ENCODE results near the gene STARD3. TPM values are rescaled to one million over a fixed set of nuclear protein-coding genes. Genes with fewer than 3 reads are reported as not detected.

STARD3 gene
- total RNA-seq, 1 experiment from 2014 or later: 55.5 TPM

DNA sequence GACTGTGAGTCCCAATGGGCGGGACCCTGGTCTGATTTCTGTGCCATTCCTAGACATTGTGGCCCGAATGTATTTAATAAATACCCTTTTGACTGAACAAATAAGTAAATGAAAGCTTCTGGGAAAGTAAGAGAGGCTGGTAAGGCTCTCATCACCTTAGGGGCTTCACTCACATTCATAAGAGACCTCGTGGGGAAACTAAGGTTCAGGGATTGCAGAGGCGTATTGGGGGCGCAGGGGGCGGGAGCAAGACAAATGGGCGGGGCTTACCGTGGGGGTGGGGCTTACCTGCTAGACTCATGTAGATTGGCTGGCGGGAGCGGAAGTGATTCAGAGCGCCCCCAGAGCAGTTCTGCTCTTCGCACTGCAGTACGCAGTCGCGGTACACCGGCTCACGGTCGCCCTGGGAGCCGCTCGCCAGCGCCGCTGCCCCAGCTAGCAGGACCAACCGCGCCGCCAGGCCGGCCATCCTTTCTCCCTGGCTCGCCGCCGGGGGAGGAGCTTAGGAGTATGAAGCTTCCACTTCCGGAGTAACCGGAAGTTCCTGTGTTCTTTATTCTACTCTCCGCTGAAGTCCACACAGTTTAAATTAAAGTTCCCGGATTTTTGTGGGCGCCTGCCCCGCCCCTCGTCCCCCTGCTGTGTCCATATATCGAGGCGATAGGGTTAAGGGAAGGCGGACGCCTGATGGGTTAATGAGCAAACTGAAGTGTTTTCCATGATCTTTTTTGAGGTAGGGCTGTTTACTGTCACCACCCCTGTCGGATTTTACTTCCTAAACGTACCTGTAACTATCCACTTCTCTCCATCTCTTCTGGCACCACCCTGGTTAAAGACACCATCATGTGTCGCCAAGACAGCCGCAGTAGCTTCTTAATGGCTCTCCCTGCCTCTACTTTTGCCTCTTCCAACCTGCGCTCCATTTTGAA lies 50.9 kb downstream of the STARD3 start, which contains the start of gene PGAP3:
TSS of gene PGAP3 (minus strand) at position 512 of the 929 bp plus-strand sequence. CDS start at position 469, 43 bp downstream.
- H3K36me3 ChIP-seq (ENCODE audit: control insufficient read depth, insufficient read depth, low read length): no peaks in the 10 kb centered on the region
- peak within 1 kb of the TSS; percentile 80 for H3K4me3 Mint-ChIP-seq (ENCODE audit: unreplicated experiment)
- no peaks in the 10 kb centered on the region for H3K27me3 Mint-ChIP-seq (ENCODE audit: insufficient read depth, unreplicated experiment)
- peak within 1 kb of the TSS; percentile 74 for H3K4me3 ChIP-seq (ENCODE audit: low read depth, low read length)
- CTCF ChIA-PET: interaction anchor here (0.6 to 2.4 kb wide), 17 partner anchors 12 to 127 kb away, joined by 3 to 22 read pairs (median 4); partner anchors contain the start of genes ERBB2, MIEN1 and PNMT
- no peaks in the 10 kb centered on the region for H3K9me3 Mint-ChIP-seq (ENCODE audit: unreplicated experiment)
- no peaks in the 10 kb centered on the region for H3K27me3 ChIP-seq (replicated peaks; ENCODE audit: control insufficient read depth, insufficient read depth, low read length)
- peak within 1 kb of the TSS; percentile 73 for H3K27ac Mint-ChIP-seq (ENCODE audit: unreplicated experiment)
- TSS peak; percentile 93 for BruUV-seq (replicated peaks)
- H3K36me3 Mint-ChIP-seq (ENCODE audit: insufficient read depth, unreplicated experiment): peaks cover 8% of the 10 kb centered on the region
- H3K4me1 Mint-ChIP-seq (ENCODE audit: low read depth, unreplicated experiment): peaks cover 11% of the 10 kb centered on the region
- peaks cover 20% of the 10 kb centered on the region for H3K4me1 ChIP-seq
- intact Hi-C loops (cut with micrococcal nuclease; ENCODE audit: unreplicated experiment): loop anchor here (1.0 to 2.0 kb wide), 3 partner anchors 7 to 43 kb away; partner anchors contain the start of gene MIEN1
- POLR2A ChIA-PET: interaction anchor here (0.7 to 3.0 kb wide), 6 partner anchors 12 to 240 kb away, joined by 3 to 32 read pairs (median 6); partner anchors contain the start of genes ERBB2, LRRC3C, MIEN1 and ORMDL3
- TF ChIP-seq, protein P1, sequence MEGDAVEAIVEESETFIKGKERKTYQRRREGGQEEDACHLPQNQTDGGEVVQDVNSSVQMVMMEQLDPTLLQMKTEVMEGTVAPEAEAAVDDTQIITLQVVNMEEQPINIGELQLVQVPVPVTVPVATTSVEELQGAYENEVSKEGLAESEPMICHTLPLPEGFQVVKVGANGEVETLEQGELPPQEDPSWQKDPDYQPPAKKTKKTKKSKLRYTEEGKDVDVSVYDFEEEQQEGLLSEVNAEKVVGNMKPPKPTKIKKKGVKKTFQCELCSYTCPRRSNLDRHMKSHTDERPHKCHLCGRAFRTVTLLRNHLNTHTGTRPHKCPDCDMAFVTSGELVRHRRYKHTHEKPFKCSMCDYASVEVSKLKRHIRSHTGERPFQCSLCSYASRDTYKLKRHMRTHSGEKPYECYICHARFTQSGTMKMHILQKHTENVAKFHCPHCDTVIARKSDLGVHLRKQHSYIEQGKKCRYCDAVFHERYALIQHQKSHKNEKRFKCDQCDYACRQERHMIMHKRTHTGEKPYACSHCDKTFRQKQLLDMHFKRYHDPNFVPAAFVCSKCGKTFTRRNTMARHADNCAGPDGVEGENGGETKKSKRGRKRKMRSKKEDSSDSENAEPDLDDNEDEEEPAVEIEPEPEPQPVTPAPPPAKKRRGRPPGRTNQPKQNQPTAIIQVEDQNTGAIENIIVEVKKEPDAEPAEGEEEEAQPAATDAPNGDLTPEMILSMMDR (IDR thresholded peaks at IDR 0.05; ENCODE audit: insufficient read depth in 1 of 2, low read depth in 1 of 2, low read length in 1 of 2, severe bottlenecking in 1 of 2, unreplicated experiment in 1 of 2): no peak
- no peaks in the 10 kb centered on the region for H3K9me3 ChIP-seq
- DNase-seq: peak; percentile 95 to 96

DNA sequence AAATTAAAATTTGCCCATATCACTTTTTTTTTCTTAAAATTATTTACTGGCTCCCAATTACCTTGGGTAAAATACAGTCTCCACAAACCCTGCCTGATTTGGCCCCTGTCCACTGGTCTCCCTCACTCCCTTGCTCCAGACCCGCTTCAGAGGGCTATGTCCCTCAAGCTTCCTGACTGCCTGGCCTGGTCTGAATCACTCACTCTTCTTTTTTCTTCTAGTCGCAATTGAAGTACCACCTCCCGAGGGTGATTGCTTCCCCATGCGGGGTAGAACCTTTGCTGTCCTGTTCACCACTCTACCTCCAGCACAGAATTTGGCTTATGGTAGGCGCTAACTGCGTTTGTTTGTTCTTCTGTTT lies 51.5 kb downstream of the STARD3 start:
- H3K4me1 Mint-ChIP-seq (ENCODE audit: low read depth, unreplicated experiment): peaks cover 11% of the 10 kb centered on the region
- POLR2A ChIA-PET: interaction anchor here (0.7 to 3.0 kb wide), 5 partner anchors 11 to 239 kb away, joined by 3 to 32 read pairs (median 7); partner anchors contain the start of genes ERBB2, LRRC3C, MIEN1 and ORMDL3
- no peaks in the 10 kb centered on the region for H3K27me3 ChIP-seq (replicated peaks; ENCODE audit: control insufficient read depth, insufficient read depth, low read length)
- BruUV-seq (replicated peaks): no TSS peak
- peak overlapping the region; percentile 80 for H3K4me3 Mint-ChIP-seq (ENCODE audit: unreplicated experiment)
- DNase-seq: no peak
- no peaks in the 10 kb centered on the region for H3K36me3 ChIP-seq (ENCODE audit: control insufficient read depth, insufficient read depth, low read length)
- intact Hi-C loops (cut with micrococcal nuclease; ENCODE audit: unreplicated experiment): loop anchor here (1.0 to 2.0 kb wide), 2 partner anchors 11 to 42 kb away; partner anchors contain the start of gene MIEN1
- TF ChIP-seq, protein P1 (IDR thresholded peaks at IDR 0.05; ENCODE audit: insufficient read depth in 1 of 2, low read depth in 1 of 2, low read length in 1 of 2, severe bottlenecking in 1 of 2, unreplicated experiment in 1 of 2): no peak
- peaks cover 8% of the 10 kb centered on the region for H3K36me3 Mint-ChIP-seq (ENCODE audit: insufficient read depth, unreplicated experiment)
- peak overlapping the region; percentile 74 for H3K4me3 ChIP-seq (ENCODE audit: low read depth, low read length)
- H3K9me3 Mint-ChIP-seq (ENCODE audit: unreplicated experiment): no peaks in the 10 kb centered on the region
- CTCF ChIA-PET: interaction anchor here (0.6 to 2.4 kb wide), 13 partner anchors 12 to 128 kb away, joined by 3 to 22 read pairs (median 4); partner anchors contain the start of genes ERBB2, MIEN1 and PNMT
- peak overlapping the region; percentile 73 for H3K27ac Mint-ChIP-seq (ENCODE audit: unreplicated experiment)
- H3K27me3 Mint-ChIP-seq (ENCODE audit: insufficient read depth, unreplicated experiment): no peaks in the 10 kb centered on the region
- H3K4me1 ChIP-seq: peaks cover 20% of the 10 kb centered on the region
- no peaks in the 10 kb centered on the region for H3K9me3 ChIP-seq

DNA sequence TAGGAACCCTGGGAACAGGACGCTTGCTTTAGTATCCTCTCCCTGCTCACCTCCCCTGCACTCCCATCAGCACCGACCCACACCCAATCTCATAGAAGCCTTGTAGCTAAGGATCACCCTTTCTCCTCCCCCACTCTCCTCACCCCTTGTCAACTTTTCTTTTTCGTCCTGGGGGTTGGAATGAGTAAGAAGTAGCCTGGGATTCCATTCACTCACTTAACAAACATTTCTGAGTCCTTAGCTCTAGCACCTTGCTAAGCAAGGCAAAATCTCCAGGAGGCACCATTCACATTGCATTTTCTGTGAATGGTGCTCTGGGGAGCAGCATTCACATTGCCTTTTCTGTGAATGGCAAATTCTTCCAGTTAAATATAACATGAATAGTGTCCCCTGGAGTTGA lies 52.0 kb downstream of the STARD3 start:
- Mint-ChIP-seq H3K27ac (ENCODE audit: unreplicated experiment) (peak overlapping the region; percentile 73), H3K4me1 (ENCODE audit: low read depth, unreplicated experiment) (peaks cover 11% of the 10 kb centered on the region), H3K27me3 (ENCODE audit: insufficient read depth, unreplicated experiment) (no peaks in the 10 kb centered on the region), H3K9me3 (ENCODE audit: unreplicated experiment) (no peaks in the 10 kb centered on the region), H3K4me3 (ENCODE audit: unreplicated experiment) (peak overlapping the region; percentile 80), H3K36me3 (ENCODE audit: insufficient read depth, unreplicated experiment) (peaks cover 8% of the 10 kb centered on the region)
- no TSS peak for BruUV-seq (replicated peaks)
- Histone ChIP-seq H3K27me3 (replicated peaks; ENCODE audit: control insufficient read depth, insufficient read depth, low read length) (no peaks in the 10 kb centered on the region), H3K4me1 (peaks cover 20% of the 10 kb centered on the region), H3K9me3 (no peaks in the 10 kb centered on the region), H3K36me3 (ENCODE audit: control insufficient read depth, insufficient read depth, low read length) (no peaks in the 10 kb centered on the region), H3K4me3 (ENCODE audit: low read depth, low read length) (peak overlapping the region; percentile 74)
- ChIA-PET POLR2A (interaction anchor here (3.0 kb wide), 1 partner anchor 11 kb away, joined by 32 read pairs; the partner anchor contains the start of gene ERBB2), CTCF (interaction anchor here (0.6 to 2.4 kb wide), 5 partner anchors 11 to 67 kb away, joined by 3 to 20 read pairs (median 13); partner anchors contain the start of gene ERBB2)
- no peak for DNase-seq
- intact Hi-C loops (cut with micrococcal nuclease; ENCODE audit: unreplicated experiment): loop anchor here (1.0 to 2.0 kb wide), 2 partner anchors 10 to 42 kb away; partner anchors contain the start of gene MIEN1
- TF ChIP-seq, protein P1 (IDR thresholded peaks at IDR 0.05; ENCODE audit: insufficient read depth in 1 of 2, low read depth in 1 of 2, low read length in 1 of 2, severe bottlenecking in 1 of 2, unreplicated experiment in 1 of 2): peak in 1 of 2 experiments; percentile 2

Data from Caco-2 (cell line).